Ramos (cell line): ENCODE data around the gene AKR1A1.

Experiments used
- in situ Hi-C: fragments of 300-500 bp; cut with MboI; formaldehyde crosslinking; loops from one replicate; pipeline ENCODE4 v1.14.3; 2022; ENCODE audit warnings: low sequenced_read_pairs; ENCODE audit not compliant: unreplicated experiment

The AKR1A1 gene

DNA sequence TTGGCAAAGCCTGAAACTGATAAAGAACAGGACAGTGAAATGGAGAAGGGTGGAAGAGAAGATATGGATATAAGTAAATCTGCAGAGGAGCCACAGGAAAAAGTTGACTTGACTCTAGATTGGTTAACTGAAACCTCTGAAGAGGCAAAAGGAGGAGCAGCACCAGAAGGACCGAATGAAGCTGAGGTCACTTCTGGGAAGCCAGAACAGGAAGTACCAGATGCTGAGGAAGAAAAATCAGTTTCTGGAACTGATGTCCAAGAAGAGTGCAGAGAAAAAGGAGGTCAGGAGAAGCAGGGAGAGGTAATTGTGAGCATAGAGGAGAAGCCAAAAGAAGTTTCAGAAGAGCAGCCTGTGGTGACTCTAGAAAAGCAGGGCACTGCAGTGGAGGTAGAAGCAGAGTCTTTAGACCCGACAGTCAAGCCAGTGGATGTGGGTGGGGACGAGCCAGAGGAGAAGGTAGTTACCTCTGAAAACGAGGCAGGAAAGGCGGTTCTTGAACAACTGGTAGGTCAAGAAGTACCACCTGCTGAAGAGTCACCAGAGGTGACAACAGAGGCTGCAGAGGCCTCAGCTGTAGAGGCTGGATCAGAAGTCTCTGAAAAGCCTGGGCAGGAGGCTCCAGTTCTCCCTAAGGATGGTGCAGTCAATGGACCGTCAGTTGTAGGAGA, 56.9 kb downstream of the AKR1A1 start:
- in situ Hi-C loops: no loop called here

GRCh38 chr1:45608175-45609156, 57.8 kb downstream of the AKR1A1 start:
- in situ Hi-C loops: no loop called here

DNA sequence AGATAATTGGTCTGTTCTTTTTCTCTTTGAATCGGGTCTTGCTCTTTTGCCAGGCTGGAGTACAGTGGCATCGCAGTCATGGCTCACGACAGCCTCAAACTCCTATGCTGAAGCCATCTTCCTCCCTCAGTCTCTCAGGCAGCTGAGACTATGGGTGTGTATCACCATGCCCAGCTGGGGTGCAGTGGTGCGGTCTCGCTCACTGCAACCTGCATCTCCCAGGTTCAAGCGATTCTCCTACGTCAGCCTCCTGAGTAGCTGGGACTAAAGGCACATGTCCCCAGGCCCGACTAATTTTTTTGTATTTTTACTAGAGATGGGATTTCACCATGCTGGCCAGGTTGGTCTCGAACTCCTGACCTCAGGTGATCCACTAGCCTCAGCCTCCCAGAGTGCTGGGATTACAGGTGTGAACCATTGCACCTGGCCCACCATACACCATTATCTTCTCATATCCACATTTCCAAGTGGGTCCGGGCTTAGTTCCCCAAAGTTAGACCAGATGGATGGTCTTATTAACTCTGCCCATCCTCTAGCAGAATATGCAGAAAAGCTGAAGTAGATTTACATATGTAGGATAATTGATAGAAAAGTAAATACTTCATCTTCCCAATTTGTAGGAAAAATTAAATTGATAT, 60.1 kb downstream of the AKR1A1 start:
- in situ Hi-C loops: no loop called here

DNA sequence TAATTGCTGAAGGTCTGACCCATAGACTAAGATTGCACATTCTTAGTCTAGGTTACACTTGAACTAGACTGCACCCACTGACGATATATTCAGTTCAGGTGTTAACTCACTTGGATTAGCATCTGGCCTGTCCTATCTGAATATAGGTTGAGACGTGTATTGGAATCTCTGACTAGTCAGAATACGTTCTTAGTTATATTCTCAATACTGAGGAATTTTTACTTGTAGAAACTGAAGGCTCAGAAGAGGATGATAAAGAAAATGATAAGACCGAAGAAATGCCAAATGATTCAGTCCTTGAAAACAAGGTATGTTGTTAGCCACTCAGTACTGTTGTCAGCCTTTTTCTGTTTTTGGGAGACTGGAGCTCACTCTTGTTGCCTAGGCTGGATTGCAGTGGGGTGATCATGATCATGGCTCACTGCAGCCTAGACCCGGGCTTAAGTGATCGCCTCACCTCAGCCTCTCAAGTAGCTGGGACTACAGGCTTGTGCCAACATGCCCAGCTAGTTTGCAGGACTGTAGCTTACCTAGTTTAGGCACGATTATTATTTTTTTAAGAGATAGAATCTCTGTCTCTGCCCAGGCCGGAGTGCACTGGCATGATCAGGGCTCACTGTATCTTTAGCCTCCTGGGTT, 62.4 kb downstream of the AKR1A1 start:
- in situ Hi-C loops: no loop called here

- in situ Hi-C loops: no loop called here
Measured at GRCh38 chr1:45615885-45616284, 65.3 kb downstream of the AKR1A1 start.

GRCh38 chr1:45617618-45618017, 67.0 kb downstream of the AKR1A1 start:
- in situ Hi-C loops: no loop called here

DNA sequence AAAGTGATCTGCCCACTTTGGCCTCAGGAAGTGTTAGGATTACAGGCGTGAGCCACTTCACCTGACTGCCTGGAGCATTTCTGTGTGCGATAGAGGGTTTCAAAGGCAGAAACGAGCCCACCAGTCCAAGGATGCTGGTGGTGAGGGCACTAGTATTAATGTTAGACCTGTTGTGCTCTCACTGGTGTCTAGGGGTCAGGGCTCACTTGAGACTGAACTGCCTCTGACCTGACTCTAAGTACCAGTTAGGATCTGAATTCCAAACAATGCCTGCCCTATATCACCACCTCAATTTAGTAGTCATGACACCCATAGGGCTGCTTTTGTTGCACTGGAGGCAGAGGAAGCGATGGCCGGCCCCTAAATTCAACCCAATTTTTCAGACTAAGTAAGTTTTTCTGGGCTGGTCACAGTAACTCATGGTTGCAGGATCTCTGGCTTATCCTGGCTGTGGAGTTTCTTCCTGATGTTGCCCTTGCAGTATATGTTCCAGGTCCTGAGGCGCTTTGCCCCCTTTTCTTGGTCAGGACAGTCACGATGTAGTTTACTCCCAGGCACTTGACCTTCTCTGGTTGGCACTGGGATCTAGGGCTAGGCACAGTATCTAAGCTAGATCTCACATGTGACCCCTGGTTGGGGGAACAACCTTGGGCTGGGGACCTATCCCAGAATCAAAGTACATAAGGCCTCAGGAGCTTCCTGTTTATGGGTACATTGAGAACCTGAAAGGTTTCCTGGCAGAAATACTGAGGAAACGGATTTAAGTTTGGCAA, 68.7 kb downstream of the AKR1A1 start:
- in situ Hi-C loops: no loop called here
